GF-D8 (cell line): ENCODE measurements around the gene TNIP1.

ENCODE experiments used
- DNase-seq: peaks from one replicate; lab custom pipeline; 2025; lab: John Stamatoyannopoulos, UW

TNIP1 gene

DNA sequence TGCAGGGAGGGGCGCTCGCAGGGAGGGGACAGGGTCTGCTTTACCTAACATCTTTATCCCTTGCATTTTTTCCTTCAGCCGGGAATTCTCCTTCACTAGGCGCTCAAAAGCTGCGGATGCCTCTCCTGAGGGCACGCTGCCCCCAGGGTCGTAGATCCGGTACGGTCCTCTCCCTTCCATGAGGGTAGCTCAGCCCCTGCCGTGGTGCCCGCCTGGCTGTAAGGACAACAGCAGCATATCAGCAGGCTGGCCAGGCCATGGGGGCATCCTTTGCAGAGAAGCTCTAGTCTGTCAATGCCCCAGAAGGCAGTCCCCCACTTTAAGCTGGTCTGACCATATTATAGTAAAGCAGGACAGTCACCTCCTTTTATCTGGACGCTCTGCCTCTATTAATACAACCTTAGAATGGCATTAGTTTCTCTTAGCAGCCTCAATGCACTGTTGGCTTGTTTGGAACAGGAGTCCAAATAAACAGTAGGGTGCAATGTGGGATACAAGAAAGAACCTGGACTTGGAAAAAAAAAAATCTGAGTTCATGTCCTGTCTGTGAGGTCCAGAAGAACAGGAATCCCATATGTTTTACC, 15.8 kb downstream of the TNIP1 start:
- no peak for DNase-seq

DNA sequence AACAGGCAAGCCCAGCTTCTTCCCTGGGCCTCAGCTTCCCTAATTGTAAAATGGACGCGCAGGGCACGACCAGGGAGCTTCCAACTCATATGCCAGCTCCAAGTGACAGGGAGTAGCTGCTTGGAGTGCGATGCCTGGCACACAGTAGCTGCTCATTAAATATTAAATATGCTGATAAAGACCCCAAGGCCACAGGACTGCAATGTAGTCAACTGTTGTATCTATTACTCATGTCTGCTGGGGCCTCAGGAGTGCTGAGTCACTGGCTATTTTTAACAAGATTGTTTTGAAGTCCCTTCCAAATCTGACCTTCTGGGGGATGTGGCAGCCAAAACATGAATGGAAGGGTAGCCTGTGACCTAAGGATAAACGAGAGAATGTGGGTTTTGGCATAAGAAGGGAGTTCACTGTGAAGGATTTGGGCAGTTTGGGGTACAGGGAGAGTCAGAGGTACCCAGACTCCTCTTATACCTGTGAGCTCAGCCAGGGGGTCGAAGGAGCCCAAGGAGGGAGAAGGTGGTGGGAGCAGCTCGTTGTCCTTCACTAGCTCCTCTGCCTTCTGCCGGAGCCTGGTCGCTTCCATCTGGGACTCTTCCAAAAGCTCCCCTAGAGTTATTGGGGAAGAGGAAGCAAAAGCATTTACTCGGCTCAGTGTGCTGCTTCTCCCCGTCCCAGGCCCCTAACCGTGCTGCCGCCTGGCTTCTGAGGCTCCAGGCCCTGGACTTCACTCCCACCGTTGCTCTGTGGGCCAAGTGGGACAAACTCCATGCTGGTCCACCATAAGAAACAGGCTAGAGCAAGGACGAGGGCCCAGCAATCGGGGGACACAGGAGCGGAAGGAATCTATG, 17.5 kb downstream of the TNIP1 start:
- no peak for DNase-seq

DNA sequence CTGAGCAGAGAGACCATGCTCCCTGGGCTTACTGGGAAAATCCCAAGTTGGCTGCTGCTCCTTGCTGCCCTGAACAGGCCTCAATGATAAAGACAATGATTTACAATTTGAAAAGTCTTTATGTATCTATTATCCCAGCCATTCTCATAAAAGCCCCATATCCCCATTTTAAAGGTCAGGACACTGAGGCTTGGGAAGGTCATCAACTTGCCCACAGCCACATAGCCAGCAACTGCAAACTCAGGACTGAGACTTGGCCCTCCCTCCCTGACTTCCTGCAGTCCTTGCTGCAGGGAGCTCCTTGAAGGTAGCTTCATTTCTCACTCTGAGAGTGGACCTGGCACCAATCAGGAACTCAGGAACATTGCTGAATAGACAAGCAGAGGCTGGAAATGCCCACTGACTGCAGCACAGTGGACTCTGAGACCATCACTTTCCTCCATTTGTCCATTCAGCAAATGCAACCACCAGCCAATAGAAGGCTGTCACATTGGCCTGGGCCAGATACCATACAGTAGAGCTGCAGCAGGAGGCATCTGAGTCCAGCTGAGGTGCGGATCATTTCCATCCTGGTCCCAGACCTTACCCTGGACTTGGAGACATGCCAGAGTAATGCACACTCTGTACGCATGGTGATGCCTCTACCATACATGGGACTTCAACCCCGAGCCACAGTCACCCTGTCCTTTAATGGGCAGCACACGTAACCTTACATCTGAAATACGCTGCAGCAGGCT, 18.3 kb downstream of the TNIP1 start:
- DNase-seq, result no peak

DNA sequence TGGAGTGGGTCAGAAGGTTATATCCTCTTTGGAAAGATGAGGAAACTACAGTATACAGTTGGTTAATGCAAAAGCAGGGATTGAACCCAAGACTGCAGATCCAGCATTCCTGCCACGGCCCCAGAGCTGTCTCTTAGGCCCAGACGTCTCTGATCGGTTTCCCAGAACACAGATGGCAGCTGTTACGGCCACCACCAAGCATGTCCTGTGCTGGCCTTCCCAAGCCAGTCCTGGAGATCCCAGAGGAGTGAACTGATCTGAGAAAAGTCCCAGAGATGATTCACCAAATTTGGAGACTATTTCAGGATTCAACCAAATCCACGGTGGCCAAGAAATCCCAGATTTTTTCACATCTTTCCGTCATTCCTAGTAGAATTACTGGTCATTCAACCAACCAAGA, 20.1 kb downstream of the TNIP1 start:
- no peak for DNase-seq

DNA sequence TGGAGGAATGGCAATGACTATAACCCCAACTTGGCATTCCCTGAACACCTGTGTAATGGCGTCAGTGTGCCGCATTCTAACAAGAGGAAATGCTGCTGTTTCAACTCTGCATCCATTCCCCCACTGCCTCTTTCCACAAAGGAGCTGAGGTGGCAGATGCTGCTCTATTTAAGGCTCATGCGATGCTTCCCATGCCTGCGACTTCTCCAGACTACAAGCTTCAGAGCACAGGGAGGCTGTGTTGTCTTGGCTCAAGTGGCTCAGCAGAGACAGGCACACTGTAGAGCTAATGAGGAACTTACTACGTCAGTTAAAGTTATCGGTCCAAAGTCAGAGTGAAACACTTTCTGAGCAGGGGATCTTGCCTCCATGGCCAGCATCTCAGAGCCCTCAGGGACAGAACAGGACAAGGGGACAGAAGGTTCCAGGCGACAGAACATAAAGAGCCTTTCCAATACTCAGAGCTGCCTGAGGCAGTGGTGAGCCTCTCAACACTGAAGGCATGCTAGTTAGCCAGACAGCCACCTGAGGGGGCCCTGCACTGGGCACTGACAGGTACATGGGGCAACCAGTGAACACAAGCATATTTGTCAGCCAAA, 21.8 kb downstream of the TNIP1 start:
- DNase-seq, result no peak

DNA sequence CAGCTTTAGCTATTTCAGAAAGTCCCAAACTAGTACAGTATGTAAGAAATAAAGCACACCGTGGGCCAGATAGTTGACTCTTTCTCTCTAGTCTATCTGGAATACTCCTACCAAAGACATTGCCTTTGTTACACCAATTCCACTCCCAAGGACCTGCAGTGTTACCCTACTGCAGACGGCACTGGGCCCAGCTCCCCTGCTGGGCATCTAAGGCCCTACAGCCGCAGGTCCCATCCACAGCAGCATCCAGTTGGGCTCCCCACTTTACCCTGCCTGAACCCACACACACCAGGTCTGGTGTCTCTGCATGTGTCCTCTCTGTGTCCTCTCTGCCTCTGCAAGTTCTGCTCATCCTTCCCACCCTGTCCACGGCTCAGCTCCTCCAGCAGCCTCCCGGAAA, 22.5 kb downstream of the TNIP1 start:
- DNase-seq, result no peak

DNA sequence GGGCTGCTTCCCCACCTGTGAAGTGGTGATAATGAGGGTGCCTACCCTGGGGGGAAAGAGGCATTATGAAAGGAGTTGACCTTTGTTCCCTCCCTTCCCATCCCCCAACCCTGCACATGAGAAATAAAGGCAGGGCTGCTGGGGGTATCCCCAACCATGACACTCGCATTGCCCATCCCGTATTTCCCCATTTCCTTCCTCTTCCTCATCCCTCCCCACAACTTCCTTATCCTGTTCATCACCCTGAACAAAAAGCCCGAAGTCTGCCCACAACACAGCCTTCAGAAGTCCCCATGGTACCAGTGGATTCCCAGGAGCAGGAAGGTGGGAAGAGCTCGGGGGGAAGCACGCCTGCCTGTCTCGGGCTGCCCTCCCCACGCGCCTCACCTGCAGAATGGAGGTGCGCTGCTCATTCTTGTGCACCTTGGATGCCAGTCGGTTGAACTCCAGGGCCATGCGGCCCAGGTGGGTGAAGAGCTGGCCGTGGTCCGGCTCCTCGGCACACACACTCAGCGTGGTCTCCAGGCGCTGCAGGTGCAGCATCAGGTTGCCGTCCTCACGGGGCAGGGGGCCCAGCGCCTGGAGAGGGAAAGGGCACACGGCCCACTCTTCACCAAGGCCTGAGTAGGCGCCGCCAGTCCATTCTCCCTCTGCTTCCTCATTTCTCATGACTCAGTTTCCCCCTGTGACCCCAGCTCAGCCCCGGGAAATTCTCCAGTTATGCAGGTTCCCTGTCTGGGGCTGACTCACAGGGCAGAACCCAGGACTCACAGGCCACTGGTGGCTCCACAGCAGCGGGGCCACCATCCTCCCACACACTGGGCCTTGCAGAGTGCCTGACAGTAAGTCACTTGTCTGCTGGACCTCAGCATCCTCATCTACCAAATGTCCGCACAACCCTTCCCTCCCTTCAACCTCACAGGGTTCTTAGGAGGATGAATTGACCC, 24.2 kb downstream of the TNIP1 start:
- peak; percentile 18 for DNase-seq

DNA sequence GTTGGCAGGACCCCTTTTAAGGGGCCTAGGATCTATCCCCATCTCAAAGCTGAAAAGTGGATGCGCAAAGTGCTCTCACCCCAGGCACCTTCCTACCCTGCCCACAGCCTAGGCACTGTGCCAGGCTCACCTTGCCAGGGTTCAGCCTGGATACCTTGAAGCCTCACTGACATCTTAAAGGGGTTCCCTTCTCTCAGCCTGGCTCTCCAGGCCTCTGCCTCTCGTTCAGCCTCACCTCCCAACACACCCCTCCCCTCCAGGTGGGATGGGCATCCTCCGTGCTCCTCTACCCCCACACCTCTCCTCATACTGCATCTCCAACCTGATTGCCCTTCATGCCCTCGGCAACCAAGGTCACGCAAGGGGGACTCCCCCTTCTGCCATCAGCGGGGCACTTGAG, 25.5 kb downstream of the TNIP1 start:
- no peak for DNase-seq

DNA sequence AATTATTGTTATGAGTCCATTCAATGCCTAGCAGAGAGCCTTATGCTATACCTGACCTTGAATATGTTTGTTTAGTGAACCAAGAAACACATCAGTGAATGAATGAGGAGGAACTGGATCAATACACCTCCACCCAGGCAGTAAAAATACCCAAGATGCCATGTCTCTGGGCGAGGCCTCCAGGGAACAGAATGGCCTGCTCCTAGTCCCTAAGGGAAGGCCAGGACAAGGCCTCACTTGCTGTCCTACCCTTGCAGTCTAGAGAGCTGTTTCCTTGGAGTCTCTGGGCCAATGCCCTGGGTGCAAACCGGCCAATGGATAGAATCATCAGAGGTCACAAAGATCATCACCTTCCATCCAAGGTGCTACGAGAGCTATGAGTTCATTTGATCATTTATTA, 26.1 kb downstream of the TNIP1 start:
- DNase-seq, result no peak

DNA sequence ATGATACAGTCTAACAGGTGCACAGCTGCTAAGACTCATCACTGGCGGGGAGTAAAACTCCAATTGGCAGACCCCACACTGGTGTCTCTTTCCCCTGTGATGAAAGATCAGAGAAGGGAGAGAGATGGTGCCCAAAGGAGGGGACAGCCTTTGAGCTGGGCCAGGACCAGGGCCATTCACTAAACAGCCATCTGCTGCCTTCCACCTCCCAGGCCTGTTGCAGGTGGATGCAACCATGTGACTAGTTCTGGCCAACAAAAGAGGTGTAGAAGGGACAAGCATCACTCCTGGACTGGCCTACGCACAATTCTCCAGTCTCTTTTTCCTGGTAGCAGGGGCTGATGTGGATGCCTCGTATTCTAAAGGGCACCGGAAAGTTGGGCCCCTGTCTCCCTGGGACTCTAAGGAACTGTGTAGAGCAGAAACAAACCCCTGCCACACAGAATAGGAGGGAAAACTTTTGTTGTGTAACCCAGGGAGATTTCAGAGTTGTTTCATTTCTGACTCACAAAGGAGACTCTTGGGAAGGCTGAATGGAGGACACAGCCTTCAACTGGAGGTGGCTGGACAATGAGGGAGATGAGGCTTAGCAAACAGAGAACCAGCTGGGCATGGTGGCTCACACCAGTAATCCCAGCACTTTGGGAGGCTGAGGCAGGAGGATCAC, 26.9 kb downstream of the TNIP1 start:
- no peak for DNase-seq

DNA sequence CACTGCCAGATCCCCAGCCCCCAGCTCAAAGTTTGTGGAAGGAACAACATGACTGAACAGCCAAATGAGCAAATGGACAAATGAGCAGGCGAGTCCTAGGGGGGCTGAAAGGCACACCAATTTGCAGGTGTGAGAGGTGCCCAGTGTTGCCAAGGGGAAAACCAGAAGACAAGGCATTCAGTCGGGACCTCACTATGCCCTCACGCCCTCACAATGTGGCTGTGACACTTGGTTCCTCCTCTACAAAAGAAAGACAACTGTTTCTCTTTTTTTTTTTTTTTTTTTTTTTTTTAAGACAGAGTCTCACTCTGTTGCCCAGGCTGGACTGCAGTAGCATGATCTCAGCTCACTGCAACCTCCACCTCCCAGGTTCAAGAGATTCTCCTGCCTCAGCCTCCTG, 28.0 kb downstream of the TNIP1 start:
- DNase-seq, result no peak

DNA sequence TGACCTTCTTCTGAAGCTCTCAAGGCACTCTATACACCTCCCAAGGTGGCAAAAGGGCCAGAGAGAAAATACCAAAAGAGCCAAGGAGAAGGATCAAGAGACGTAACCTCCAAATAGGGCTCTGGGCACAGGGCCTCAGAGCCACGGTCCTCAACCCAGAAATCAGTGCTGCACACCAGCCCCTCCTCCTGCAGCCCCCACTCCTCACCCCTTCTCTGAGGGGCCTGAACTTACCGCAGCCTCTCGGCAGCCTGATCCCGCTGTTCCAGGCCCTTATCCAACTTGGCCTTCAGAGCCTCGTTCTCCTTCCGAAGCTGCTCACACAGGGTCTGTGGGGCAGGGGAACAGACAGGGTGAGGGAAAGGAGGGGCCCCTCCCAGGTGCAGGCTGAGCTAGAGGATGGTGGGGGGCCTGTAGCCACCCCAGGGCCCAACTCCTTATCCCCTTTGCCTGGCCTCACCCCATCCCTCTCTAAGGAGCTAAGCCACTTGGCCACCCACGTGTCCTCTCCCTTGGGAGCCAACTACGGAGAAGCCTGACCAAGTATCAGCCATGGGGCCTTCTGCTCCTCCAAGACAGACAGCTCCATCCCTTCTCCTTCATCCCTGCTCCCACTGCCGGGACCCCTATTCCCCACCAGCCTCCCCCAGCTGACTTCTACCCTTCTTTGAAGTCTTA, 28.8 kb downstream of the TNIP1 start:
- DNase-seq, result no peak

DNA sequence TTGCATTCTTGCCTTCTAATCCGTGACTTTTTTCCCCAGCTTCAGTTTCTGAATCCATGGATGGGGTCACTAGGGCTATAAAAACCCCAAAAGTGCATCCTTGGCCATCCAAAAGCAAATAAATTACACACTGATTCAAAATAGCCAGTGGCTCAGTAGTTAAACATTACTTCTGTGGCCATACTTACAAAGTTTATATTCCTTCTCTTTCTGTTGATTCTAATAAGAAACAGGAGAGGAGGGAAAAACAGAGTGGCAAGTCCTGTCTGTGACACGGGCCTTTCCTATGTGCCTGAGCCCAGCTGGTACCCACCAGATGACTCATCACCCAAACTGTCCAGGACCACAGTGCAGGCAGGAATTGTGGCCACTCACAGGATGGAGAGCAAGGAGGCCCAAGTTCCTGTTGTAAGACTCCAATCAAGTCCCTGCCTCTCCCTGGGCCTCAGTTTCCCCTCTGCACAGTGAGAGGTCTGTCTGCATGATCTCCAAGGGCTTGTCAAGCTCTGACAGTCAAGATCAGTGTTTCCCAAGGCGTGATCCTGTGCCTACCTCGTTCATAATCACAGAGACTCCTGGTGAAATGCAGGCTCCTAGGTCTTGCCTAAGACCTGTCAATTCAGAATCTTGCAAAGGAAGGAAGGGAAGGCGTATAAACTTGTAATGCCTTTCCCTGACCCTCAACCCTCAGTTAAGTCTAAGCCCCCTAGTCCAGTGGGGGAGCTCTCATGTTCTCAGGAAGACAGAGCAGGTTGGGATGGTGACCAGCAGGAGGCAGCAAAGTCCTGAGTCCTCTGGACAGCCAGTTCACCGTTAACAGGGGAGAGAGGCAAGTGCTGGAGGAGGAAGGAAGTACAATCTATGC, 29.5 kb downstream of the TNIP1 start:
- peak; percentile 74 for DNase-seq

DNA sequence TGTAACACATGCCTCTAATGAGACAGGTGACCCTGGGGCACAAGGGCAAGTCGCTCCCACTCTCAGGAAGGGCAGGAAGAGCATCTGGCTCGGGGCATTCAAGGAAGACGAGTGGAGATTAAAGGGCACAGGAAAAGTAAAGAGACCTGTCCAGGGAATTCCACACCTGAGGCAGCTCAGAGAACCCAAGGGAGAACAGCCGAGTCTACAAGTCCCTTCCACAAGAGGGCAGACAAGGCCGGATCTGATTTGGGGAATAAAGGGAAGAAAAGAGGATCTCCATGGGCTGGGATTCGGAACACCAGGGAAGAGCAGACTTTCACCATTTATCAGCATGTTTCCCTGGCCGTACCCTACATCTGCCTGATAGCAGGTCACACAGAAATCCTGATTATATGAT, 32.3 kb downstream of the TNIP1 start:
- no peak for DNase-seq

DNA sequence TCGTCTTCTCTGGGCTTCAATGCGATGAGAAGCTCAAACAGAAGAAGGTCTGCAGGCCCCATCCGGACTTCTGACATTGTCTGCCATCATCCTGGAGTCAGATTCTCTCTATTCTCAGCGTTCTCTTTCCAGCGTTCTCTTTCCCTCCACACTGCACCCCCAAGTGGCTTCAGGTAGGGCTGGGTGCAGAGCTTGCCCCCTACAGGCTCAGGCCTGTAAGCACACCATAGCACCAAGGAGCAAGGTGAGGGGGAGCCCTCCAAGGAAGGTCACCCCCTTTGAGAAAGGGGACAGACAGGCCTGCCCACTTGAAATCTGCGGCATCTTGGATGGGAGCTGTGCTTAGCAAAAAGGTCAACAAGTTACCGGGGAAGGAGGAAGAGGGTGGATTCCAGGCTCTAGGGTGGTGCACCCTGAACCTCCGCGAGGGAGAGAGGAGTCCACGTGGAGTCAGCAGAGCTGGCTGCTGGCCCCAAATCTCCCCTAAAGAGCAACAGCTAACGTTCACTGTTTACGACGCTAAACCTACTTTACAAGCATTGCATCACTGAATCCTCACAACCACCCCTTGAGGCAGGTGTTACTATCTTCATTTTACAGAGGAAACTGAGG, 32.9 kb downstream of the TNIP1 start:
- no peak for DNase-seq

DNA sequence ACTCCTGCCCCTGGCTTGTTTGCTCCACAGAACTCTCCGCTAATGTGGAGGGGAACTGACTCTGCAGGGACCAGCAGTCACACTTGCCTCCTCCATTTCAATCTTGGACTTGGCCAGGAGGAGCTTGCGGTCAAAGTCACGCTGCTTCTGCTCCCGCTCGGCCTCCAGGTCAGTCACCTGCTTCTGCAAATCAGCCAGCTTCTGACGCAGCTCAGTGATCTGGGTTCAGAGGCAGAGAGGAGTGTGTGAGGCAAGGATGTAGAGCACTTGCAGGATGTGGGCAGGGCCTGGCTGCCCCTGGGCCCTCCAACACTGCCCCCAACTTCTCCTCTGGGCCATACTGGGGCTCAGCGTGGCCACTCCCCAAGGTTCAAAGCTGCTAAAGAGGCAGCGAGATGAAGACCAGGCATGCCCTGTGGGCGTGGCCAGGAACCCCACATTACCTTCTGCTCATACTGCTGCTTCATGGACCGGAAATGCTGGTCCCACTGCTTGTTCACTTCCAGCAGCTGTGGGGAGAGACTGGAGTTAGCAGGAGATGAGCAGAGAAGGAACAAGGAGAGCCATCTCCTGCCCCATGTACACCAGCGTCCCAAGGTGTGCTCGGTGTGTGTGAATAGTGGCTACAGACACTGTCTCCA, 38.3 kb downstream of the TNIP1 start:
- DNase-seq, result no peak

DNA sequence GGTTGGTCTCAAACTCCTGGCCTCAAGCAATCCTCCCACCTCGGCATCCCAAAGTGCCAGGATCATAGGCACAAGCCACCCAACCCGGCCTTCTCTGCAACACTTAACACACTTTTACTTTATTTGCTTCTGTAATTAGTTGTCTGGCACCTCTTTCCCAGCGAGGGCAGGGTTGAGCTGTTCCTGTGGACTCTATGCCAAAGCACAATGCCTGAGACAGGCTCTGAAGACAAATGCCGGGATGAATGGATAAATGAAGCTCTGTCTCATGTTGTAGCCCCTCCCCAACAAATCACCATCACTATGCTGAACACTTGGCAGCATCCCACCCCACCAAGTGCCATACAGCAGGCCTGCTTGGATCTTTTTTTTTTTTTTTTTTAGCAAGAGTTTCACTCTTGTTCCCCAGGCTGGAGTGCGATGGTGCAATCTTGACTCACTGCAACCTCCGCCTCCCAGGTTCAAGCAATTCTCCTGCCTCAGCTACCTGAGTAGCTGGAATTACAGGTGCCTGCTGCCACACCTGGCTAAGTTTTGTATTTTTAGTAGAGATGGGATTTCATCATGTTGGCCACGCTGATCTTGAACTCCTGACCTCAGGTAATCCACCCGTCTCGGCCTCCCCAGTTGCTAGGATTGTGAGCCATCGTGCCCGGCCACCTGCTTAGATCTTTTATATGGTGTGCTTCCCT, 39.1 kb downstream of the TNIP1 start:
- DNase-seq, result no peak

DNA sequence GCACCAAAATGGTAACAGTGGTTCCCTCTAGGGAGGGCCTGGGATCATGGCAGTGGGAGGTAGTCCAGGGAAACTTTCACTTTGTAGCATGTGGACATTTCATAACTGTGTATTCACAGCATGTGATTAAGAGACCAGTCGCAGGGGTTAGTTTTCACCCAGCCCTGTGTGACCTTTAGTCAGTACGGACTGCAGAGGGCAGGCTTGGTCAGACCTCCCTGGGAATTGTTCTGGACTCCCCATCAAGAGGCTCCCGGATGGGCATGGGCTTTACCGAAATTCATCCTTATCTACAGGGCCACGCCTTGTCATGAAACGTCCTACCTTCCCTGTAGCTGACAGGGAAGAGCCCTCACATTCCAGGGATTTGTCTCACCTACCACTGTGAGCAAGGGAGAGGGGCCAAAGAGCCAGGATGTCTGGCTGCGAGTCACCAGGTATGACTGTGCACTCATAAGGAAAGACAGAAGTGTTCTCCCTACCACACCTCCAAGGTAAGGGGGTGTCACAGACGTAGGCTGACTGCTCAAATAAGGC, 40.6 kb downstream of the TNIP1 start:
- no peak for DNase-seq
